IPS-18a (cell line): Measurements from ENCODE around the gene COMMD1.
"Not testable (repeated sequence)": the region's sequence is repeated elsewhere in the genome, so short reads cannot be mapped to it uniquely, and the experiment has no call there.

ENCODE experiments used
- H3K27ac ChIP-seq: one replicate; pipeline ENCODE4 v1.5.1; 2013; ENCODE audit warnings: low read length
- H3K27me3 ChIP-seq: one replicate; pipeline ENCODE4 v1.6.1; 2013; ENCODE audit warnings: mild to moderate bottlenecking, low read length; ENCODE audit not compliant: control insufficient read depth, insufficient read depth
- H3K36me3 ChIP-seq: one replicate; pipeline ENCODE4 v1.6.1; 2013; ENCODE audit warnings: low read depth, low read length; ENCODE audit not compliant: control insufficient read depth
- H3K4me1 ChIP-seq: one replicate; pipeline ENCODE4 v1.6.1; 2013; ENCODE audit warnings: low read depth, low read length; ENCODE audit not compliant: control insufficient read depth
- H3K4me3 ChIP-seq: one replicate; pipeline ENCODE4 v1.5.1; 2013; ENCODE audit warnings: low read length
- H3K9ac ChIP-seq: one replicate; pipeline ENCODE4 v1.6.1; 2013; ENCODE audit warnings: mild to moderate bottlenecking, low read length, moderate library complexity
- H3K9me3 ChIP-seq: one replicate; pipeline ENCODE4 v1.6.1; 2013; ENCODE audit warnings: low read depth, low read length; ENCODE audit not compliant: control insufficient read depth

COMMD1 gene

DNA sequence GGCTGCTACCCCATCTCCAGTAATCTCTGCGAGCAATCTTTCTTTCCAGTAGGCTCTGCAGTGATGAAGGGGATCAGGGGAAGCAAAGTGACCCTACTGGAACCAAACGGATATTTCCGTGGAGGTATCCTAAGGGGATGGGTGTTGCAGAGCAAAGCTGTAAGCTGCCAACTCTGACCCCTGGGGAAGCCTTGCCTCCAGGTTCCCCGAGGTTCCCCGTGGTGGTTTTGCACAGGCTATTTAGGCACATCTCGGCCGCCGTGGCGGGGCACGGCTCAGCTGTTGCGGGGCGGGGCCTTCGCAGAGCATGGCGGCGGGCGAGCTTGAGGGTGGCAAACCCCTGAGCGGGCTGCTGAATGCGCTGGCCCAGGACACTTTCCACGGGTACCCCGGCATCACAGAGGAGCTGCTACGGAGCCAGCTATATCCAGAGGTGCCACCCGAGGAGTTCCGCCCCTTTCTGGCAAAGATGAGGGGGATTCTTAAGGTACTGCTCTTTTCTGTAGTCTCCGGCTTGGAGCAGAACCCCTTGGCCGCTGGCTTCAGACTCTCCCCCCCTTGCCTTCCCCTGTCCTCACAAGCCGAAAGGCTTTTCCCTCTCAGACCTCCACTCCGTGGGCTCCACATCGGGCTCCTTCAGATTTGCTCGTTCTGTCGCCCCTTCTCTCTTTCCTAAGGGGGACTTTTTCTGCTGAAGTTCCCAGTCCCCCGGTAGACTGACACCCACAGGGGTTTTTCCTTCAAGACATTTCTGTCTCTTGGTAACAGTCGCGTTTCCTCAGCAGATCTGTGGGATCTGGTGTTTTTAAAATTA is at the start of gene COMMD1:
Gene COMMD1, plus strand, starts transcription at position 303 of the 814 bp plus-strand sequence. Its CDS starts 5 bp downstream, at position 308.
- Histone ChIP-seq H3K9ac (peak within 1 kb of the TSS; percentile 84), H3K4me3 (peak within 1 kb of the TSS; percentile 97), H3K4me1 (no peaks in the 10 kb centered on the region), H3K9me3 (no peaks in the 10 kb centered on the region), H3K36me3 (no peaks in the 10 kb centered on the region), H3K27ac (no peak within 1 kb of the TSS), H3K27me3 (no peaks in the 10 kb centered on the region)

DNA sequence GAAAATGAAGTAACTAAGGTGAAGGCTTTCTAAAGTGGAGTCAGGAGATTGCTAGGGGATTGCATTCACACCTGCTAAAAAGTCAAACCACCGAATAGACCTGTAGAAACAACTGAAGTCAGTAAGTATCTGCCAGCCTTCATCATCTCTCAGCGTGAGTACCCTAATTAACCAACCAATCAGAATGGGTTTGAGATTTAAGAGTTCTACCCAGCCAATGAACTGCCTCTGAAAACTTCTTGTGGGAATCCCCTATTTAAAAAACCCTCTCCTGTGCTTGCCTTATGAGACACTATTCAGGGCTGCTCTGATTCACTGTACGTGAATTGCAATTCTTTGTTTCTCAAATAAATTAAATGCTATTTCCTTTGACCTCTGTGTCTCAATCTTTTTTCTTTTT is 48.2 kb upstream of the COMMD1 start:
- no peaks in the 10 kb centered on the region for H3K36me3 ChIP-seq
- H3K4me3 ChIP-seq, result no peak overlapping the region
- H3K9ac ChIP-seq, result no peak overlapping the region
- no peaks in the 10 kb centered on the region for H3K27me3 ChIP-seq
- no peaks in the 10 kb centered on the region for H3K9me3 ChIP-seq
- no peak overlapping the region for H3K27ac ChIP-seq
- no peaks in the 10 kb centered on the region for H3K4me1 ChIP-seq

DNA sequence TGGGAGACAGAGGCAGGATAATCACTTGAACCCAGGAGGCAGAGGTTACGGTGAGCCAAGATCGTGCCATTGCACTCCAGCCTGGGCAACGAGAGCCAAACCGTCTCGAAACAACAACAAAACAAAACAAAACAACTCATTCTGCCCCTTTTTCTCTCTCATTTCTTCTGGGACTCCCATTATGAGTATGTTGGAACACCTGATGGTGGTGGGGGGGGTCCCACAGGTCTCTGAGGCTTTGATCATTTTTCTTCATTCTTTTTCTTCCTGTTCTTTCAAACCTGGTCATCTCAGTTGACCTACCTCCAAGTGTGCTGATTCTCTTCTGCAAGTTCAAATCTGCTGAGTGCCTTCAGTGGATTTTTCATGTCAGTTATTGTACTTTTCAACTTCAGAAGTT is 43.4 kb upstream of the COMMD1 start:
- no peaks in the 10 kb centered on the region for H3K4me1 ChIP-seq
- H3K4me3 ChIP-seq, result no peak overlapping the region
- peaks cover 14% of the 10 kb centered on the region for H3K36me3 ChIP-seq
- H3K27me3 ChIP-seq, result no peaks in the 10 kb centered on the region
- H3K9ac ChIP-seq, result no peak overlapping the region
- no peaks in the 10 kb centered on the region for H3K9me3 ChIP-seq
- H3K27ac ChIP-seq, result no peak overlapping the region

DNA sequence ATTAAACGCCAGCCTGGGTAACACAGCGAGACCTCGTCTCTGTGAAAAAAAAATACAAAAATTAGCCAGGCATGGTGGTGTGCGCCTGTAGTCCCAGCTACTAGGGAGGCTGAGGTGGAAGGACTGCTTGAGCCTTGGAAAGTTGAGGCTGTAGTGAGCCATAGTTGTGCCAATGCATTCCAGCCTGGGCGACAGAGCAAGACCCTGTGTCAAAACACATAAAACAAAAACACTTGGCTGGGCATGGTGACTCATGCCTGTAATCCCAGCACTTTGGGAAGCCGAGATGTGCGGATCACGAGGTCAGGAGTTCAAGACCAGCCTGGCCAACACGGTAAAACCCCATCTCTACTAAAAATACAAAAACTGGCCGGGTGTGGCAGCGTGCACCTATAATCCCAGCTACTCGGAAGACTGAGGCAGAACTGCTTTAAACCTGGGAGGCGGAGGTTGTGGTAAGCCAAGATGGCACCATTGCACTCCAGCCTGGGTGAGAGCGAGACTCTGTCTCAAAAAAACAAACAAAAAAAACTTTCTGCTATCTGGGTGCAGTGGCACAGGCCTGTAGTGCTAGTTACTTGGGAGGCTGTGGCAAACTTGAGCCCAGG is 38.9 kb upstream of the COMMD1 start:
- H3K4me1 ChIP-seq, H3K9me3 ChIP-seq, H3K27ac ChIP-seq, H3K9ac ChIP-seq, H3K4me3 ChIP-seq, H3K27me3 ChIP-seq: not testable (repeated sequence)
- H3K36me3 ChIP-seq, result peaks cover 53% of the 10 kb centered on the region

DNA sequence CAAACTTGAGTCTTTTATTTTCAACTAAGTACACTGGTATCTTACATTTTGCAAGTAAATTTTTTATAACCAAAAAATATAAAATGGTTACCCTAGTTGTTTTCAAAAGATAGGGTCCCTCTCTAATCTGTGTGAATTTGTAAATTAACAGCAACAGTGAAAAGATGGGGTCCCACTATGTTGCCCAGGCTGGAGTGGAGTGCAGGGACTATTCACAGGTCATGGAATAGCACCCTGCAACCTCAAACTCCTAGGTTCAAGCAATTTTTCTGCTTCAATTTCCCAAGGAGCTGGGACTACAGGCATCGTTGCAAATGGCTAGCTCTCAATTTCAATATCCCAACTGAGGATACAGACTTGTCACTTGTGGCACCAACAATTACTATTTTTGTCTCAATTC is 29.1 kb upstream of the COMMD1 start:
- peaks cover 92% of the 10 kb centered on the region for H3K36me3 ChIP-seq
- H3K4me1 ChIP-seq, result no peaks in the 10 kb centered on the region
- no peak overlapping the region for H3K27ac ChIP-seq
- H3K9me3 ChIP-seq, result no peaks in the 10 kb centered on the region
- H3K4me3 ChIP-seq, result no peak overlapping the region
- H3K9ac ChIP-seq, result no peak overlapping the region
- no peaks in the 10 kb centered on the region for H3K27me3 ChIP-seq

DNA sequence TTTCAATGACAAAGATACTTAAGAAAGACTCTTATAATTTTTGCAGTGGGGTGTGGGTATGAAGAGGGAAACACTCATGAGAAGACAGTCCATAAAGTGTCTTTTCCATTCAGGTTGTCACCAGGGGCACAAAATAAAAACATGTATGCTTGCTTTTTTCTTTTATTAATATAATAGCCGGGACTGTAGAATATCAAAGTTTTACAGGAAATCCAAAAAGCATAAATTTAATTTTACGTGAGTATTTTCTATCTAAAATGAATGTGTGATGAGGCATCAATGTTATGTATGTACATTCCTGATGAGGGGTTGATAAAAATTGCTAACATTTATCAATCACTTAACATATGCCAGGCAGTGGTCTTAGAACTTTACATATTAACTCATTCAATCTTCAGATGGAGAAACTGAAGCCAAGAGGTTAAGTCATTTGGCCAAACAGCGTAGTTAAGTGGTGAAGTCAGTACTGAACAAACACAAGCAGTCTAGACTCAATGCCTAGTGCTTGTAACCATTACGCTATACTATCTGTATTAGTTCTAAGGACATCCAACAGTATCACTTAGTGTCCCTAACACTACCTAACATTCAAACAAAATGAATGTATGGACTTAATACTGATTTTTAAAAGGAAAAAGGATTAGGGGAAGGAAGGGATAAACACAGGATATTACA is 27.8 kb upstream of the COMMD1 start:
- no peaks in the 10 kb centered on the region for H3K9me3 ChIP-seq
- H3K27ac ChIP-seq, result no peak overlapping the region
- no peaks in the 10 kb centered on the region for H3K27me3 ChIP-seq
- H3K4me3 ChIP-seq, result no peak overlapping the region
- no peaks in the 10 kb centered on the region for H3K4me1 ChIP-seq
- H3K36me3 ChIP-seq, result peaks cover 93% of the 10 kb centered on the region
- no peak overlapping the region for H3K9ac ChIP-seq

DNA sequence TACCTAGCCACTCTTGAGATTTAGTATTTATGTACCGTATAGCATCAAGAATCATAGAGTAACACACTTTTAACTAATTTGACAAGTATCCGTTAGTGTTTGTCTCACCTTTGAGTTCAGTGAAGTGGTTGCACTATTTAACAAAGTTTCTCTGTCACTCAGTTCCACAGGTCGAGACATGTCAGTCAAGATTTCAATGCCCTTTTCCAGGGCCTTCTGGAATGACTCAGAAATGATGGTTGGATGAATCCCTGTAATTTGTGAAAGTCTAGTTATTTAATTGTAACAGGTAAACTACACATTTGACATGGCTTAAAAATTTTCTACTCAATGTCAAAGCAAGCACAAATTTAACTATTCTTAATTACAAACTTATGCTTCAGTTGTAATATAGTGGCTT is 26.7 kb upstream of the COMMD1 start:
- Histone ChIP-seq H3K9ac (no peak overlapping the region), H3K9me3 (no peaks in the 10 kb centered on the region), H3K36me3 (peaks cover 97% of the 10 kb centered on the region), H3K4me3 (no peak overlapping the region), H3K4me1 (no peaks in the 10 kb centered on the region), H3K27me3 (no peaks in the 10 kb centered on the region), H3K27ac (no peak overlapping the region)

DNA sequence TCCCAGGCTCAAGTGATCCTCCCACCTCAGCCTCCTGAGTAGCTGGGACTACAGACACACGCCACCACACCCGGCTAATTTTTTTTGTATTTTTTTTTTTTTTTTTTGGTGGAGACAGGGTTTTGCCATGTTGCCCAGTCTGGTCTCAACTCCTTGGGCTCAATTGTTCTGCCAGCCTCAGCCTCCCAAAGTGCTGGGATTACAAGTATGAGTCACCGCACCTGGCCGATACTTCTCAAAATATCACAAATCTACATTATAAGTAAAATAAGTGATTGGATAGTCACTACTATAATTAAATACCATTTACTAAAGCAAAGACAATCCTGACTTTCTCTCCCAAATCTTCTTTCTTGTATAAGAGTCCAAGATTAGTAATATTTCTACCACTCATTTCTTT is 26.1 kb upstream of the COMMD1 start:
- H3K36me3 ChIP-seq, result peaks cover 96% of the 10 kb centered on the region
- not testable (repeated sequence) for H3K27ac ChIP-seq, H3K4me1 ChIP-seq, H3K27me3 ChIP-seq, H3K9me3 ChIP-seq, H3K9ac ChIP-seq, H3K4me3 ChIP-seq

DNA sequence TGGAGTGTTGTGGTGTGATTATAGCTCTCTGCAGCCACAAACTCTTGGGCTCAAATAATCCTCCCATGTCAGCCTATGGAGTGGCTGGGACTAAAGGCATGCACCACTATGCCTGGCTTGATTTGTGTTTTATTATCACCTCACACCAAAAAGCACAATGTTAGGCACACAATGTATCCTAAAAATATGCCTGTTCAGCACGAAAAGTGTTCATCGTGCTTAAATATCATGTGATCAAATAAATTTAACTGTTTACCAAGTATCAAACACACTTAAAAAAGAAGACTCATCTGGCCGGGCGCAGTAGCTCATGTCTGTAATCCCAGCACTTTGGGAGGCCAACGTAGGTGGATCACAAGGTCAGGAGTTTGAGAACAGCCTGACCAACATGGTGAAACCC is 22.6 kb upstream of the COMMD1 start:
- Histone ChIP-seq H3K4me3 (no peak overlapping the region), H3K27me3 (no peaks in the 10 kb centered on the region), H3K36me3 (peaks cover 73% of the 10 kb centered on the region), H3K27ac (no peak overlapping the region), H3K4me1 (no peaks in the 10 kb centered on the region), H3K9me3 (no peaks in the 10 kb centered on the region), H3K9ac (no peak overlapping the region)

DNA sequence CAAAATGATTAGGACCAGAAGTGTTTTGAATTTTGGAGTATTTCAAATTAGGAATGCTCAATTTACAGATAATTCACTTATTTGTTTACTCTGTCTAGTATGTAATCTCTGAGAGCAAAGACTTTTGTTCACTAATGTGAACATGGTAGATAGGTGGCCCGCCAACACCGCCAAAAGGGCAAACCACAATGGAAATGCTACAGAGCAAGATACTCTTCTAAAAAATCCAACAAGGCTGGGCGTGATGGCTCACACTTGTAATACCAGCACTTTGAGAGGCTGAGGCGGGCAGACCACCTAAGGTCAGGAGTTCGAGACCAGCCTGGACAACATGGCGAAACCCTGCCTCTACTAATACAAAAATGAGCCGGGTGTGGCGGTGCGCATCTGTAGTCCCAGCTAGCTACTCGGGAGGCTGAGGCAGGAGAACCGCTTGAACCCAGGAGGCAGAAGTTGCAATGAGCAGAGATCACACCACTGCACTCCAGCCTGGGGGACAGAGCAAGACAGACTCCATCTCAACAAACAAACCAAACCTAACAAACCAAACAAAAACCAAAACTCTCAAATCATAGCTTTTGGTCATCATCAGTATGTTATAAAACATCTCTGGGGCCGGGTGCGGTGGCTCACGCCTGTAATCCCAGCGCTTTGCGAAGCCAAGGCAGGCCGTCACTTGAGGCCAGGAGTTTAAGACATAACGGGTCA is 19.4 kb upstream of the COMMD1 start:
- H3K9ac ChIP-seq, result no peak overlapping the region
- peaks cover 42% of the 10 kb centered on the region for H3K36me3 ChIP-seq
- H3K4me1 ChIP-seq, result no peaks in the 10 kb centered on the region
- no peak overlapping the region for H3K27ac ChIP-seq
- H3K9me3 ChIP-seq, result no peaks in the 10 kb centered on the region
- peak overlapping the region; percentile 100 for H3K4me3 ChIP-seq
- no peaks in the 10 kb centered on the region for H3K27me3 ChIP-seq

DNA sequence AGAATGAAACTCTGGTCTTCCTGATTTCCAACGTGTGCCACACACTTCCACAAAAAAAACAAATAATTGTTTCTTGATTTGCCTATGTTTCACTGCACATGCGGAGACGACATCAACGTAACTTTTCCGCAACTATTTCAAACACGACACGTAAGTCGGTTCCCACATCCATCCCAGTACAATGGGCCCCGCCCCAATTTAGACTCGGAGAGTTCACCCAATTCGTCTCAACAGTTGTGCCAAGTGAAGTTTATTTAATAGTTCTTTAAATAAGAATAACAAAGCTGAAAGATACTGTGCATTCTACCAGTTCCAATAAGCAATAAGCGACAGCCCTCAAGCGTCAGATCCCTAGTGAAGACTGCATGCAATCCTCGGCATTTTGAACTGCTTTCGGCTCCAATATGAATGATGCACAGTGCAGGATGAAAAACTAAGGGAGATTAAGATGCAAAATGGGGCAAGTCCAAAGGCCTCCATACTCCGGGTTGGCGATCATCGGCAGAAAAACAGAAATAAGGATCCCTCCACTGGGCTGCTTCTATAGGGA is 17.7 kb upstream of the COMMD1 start:
- H3K27ac ChIP-seq, result peak overlapping the region; percentile 98
- peaks cover 25% of the 10 kb centered on the region for H3K36me3 ChIP-seq
- H3K9ac ChIP-seq, result peak overlapping the region; percentile 100
- H3K9me3 ChIP-seq, result no peaks in the 10 kb centered on the region
- no peaks in the 10 kb centered on the region for H3K4me1 ChIP-seq
- H3K4me3 ChIP-seq, result peak overlapping the region; percentile 100
- no peaks in the 10 kb centered on the region for H3K27me3 ChIP-seq
